ENCODE results near the gene PLEKHB2.
"Not testable (repeated sequence)": the region's sequence is repeated elsewhere in the genome, so short reads cannot be mapped to it uniquely, and the experiment has no call there.

Gene PLEKHB2

GRCh38 chr2:131105156-131105949 is at the start of gene PLEKHB2:
Gene PLEKHB2, plus strand, starts transcription at chr2:131105336. Its CDS starts 15,606 bp downstream, at chr2:131120942.
- DNase-seq (ENCODE audit: low read depth, low spot score), result peak; percentile 84

- no peak for DNase-seq (ENCODE audit: low read depth, low spot score)
Measured at GRCh38 chr2:131056204-131056931, 48.8 kb upstream of the PLEKHB2 start.

- no peak for DNase-seq (ENCODE audit: low read depth, low spot score)
Measured at GRCh38 chr2:131056932-131057287, 48.2 kb upstream of the PLEKHB2 start.

GRCh38 chr2:131058214-131058843 is 46.8 kb upstream of the PLEKHB2 start:
- no peak for DNase-seq (ENCODE audit: low read depth, low spot score)

GRCh38 chr2:131058920-131059319 is 46.2 kb upstream of the PLEKHB2 start:
- DNase-seq (ENCODE audit: low read depth, low spot score), result no peak

GRCh38 chr2:131063501-131064283 is 41.4 kb upstream of the PLEKHB2 start:
- no peak for DNase-seq (ENCODE audit: low read depth, low spot score)

GRCh38 chr2:131064589-131065512 is 40.3 kb upstream of the PLEKHB2 start:
- no peak for DNase-seq (ENCODE audit: low read depth, low spot score)

GRCh38 chr2:131067465-131068125 is 37.5 kb upstream of the PLEKHB2 start:
- no peak for DNase-seq (ENCODE audit: low read depth, low spot score)

- DNase-seq (ENCODE audit: low read depth, low spot score), result not testable (repeated sequence)
Measured at GRCh38 chr2:131068172-131068571, 37.0 kb upstream of the PLEKHB2 start.

- DNase-seq (ENCODE audit: low read depth, low spot score), result not testable (repeated sequence)
Measured at GRCh38 chr2:131075578-131075977, 29.6 kb upstream of the PLEKHB2 start.

GRCh38 chr2:131076707-131077106 is 28.4 kb upstream of the PLEKHB2 start:
- DNase-seq (ENCODE audit: low read depth, low spot score), result no peak

- DNase-seq (ENCODE audit: low read depth, low spot score), result no peak
Measured at GRCh38 chr2:131077182-131077846, 27.8 kb upstream of the PLEKHB2 start.

GRCh38 chr2:131077966-131078365 is 27.2 kb upstream of the PLEKHB2 start:
- no peak for DNase-seq (ENCODE audit: low read depth, low spot score)

GRCh38 chr2:131079931-131080330 is 25.2 kb upstream of the PLEKHB2 start:
- DNase-seq (ENCODE audit: low read depth, low spot score), result not testable (repeated sequence)

- no peak for DNase-seq (ENCODE audit: low read depth, low spot score)
Measured at GRCh38 chr2:131081190-131081589, 23.9 kb upstream of the PLEKHB2 start.

GRCh38 chr2:131085646-131086045 is 19.5 kb upstream of the PLEKHB2 start:
- DNase-seq (ENCODE audit: low read depth, low spot score), result no peak

GRCh38 chr2:131092458-131093005 is 12.6 kb upstream of the PLEKHB2 start:
- no peak for DNase-seq (ENCODE audit: low read depth, low spot score)

GRCh38 chr2:131093006-131093695 is 12.0 kb upstream of the PLEKHB2 start, which contains the start of gene FAM168B:
Gene FAM168B, minus strand, starts transcription at chr2:131093460. Its CDS starts 10,814 bp downstream, at chr2:131082646.
- peak; percentile 74 for DNase-seq (ENCODE audit: low read depth, low spot score)
